ENCODE data around the gene CSGALNACT2.

Gene CSGALNACT2

GRCh38 chr10:43231523-43232078 lies 93.4 kb downstream of the CSGALNACT2 start:
- no peak for DNase-seq

DNA sequence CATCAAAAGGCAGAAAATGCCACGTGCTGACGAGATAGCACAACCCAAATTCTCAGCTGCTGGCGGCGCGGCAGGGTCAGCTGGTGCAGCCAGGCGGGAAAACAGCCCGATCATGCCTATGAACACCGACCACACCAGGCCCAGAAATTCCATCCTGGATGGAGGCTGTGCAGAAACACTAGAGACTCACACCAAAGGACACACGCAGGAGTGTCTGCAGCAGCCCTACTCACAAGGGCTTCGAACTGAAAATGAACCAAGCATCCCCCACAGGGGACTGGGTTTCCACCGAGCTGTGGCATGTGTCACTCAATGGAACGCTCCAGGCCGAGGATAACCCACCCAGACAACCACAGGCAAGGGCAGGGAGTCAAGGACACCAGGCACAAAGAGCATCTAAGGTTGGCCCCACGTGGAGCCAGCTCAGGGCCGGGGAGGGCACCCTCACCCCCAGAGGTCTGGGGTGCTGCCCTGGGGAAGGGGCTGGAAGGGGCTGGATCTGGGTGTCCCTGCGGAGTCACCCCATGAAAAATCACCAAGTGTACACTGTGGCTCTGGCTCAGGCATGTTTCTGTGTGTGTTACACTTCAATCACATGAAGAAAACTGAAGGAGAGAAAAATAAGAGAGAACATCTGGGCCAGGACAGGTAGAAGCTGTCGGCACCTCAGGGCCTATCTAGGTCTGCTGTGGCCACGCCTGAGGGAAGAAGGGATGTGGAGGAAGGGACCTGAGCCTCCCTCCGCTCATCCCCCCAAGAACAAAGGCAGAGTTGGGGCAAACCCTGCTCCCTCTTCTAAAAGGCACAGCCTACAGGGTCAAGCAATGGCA lies 95.6 kb downstream of the CSGALNACT2 start:
- no peak for DNase-seq

GRCh38 chr10:43234471-43235041 lies 96.3 kb downstream of the CSGALNACT2 start:
- no peak for DNase-seq
